ENCODE measurements around the gene MANF. TPM values are rescaled to one million over a fixed set of nuclear protein-coding genes. Genes with fewer than 3 reads are reported as not detected.

Gene MANF
- total RNA-seq, 1 donor from 2014 or later, result 125 TPM

GRCh38 chr3:51388286-51389029 is 3.4 kb downstream of the MANF start:
- no peak overlapping the region for H3K4me3 Mint-ChIP-seq (ENCODE audit: unreplicated experiment)
- H3K4me1 Mint-ChIP-seq (ENCODE audit: low read depth, unreplicated experiment), result peaks cover 29% of the 10 kb centered on the region
- no peak overlapping the region for H2AFZ ChIP-seq (ENCODE audit: low read depth, low read length)
- H3K9me3 Mint-ChIP-seq (ENCODE audit: unreplicated experiment), result peaks cover 6% of the 10 kb centered on the region
- peak overlapping the region; percentile 8 for H3K4me3 ChIP-seq (ENCODE audit: insufficient read depth, low read depth, low read length)
- TF ChIP-seq CTCF (IDR thresholded peaks at IDR 0.05; ENCODE audit: insufficient read depth, low read depth, low read length) (peak; percentile 26), EZH2 (IDR thresholded peaks at IDR 0.05; ENCODE audit: insufficient read depth, low read length) (no peak)
- H3K79me2 ChIP-seq (ENCODE audit: insufficient read depth, low read length), result peaks cover 82% of the 10 kb centered on the region
- peaks cover 15% of the 10 kb centered on the region for H3K36me3 Mint-ChIP-seq (ENCODE audit: low read depth, unreplicated experiment)
- no peak overlapping the region for H3K27ac ChIP-seq (ENCODE audit: low read depth, low read length)
- peak overlapping the region; percentile 38 for H3K9ac ChIP-seq (ENCODE audit: low read length)
- H3K4me2 ChIP-seq (ENCODE audit: low read length), result peak overlapping the region; percentile 90
- DNase-seq (ENCODE audit: low read depth) (no peak), FAIRE-seq (no peak)
- no peaks in the 10 kb centered on the region for H3K27me3 ChIP-seq (ENCODE audit: insufficient read depth, low read length)
- H3K9me3 ChIP-seq (ENCODE audit: insufficient read depth, low read depth, low read length), result peaks cover 3% of the 10 kb centered on the region
- H3K4me1 ChIP-seq (ENCODE audit: insufficient read depth, low read length), result peaks cover 43% of the 10 kb centered on the region
- H4K20me1 ChIP-seq (ENCODE audit: insufficient read depth, low read length), result peaks cover 64% of the 10 kb centered on the region
- no peak overlapping the region for H3K27ac Mint-ChIP-seq (ENCODE audit: unreplicated experiment)
- peaks cover 23% of the 10 kb centered on the region for H3K36me3 ChIP-seq (ENCODE audit: insufficient read depth, low read length)
- H3K27me3 Mint-ChIP-seq (ENCODE audit: low read depth, unreplicated experiment), result no peaks in the 10 kb centered on the region

GRCh38 chr3:51389423-51390183 is 4.5 kb downstream of the MANF start:
- DNase-seq (ENCODE audit: low read depth), result peak; percentile 20
- peak overlapping the region; percentile 82 for H3K4me2 ChIP-seq (ENCODE audit: low read length)
- peaks cover 30% of the 10 kb centered on the region for H3K4me1 Mint-ChIP-seq (ENCODE audit: low read depth, unreplicated experiment)
- H3K4me3 ChIP-seq (ENCODE audit: insufficient read depth, low read depth, low read length), result no peak overlapping the region
- H3K27me3 Mint-ChIP-seq (ENCODE audit: low read depth, unreplicated experiment), result no peaks in the 10 kb centered on the region
- peaks cover 75% of the 10 kb centered on the region for H4K20me1 ChIP-seq (ENCODE audit: insufficient read depth, low read length)
- peaks cover 82% of the 10 kb centered on the region for H3K79me2 ChIP-seq (ENCODE audit: insufficient read depth, low read length)
- no peak overlapping the region for H3K9ac ChIP-seq (ENCODE audit: low read length)
- H2AFZ ChIP-seq (ENCODE audit: low read depth, low read length), result no peak overlapping the region
- peaks cover 3% of the 10 kb centered on the region for H3K9me3 ChIP-seq (ENCODE audit: insufficient read depth, low read depth, low read length)
- no peaks in the 10 kb centered on the region for H3K27me3 ChIP-seq (ENCODE audit: insufficient read depth, low read length)
- peaks cover 28% of the 10 kb centered on the region for H3K36me3 ChIP-seq (ENCODE audit: insufficient read depth, low read length)
- H3K4me1 ChIP-seq (ENCODE audit: insufficient read depth, low read length), result peaks cover 49% of the 10 kb centered on the region
- TF ChIP-seq CTCF (IDR thresholded peaks at IDR 0.05; ENCODE audit: insufficient read depth, low read depth, low read length) (peak; percentile 61), EZH2 (IDR thresholded peaks at IDR 0.05; ENCODE audit: insufficient read depth, low read length) (no peak)
- peaks cover 6% of the 10 kb centered on the region for H3K9me3 Mint-ChIP-seq (ENCODE audit: unreplicated experiment)
- H3K4me3 Mint-ChIP-seq (ENCODE audit: unreplicated experiment), result no peak overlapping the region
- peak overlapping the region; percentile 62 for H3K27ac Mint-ChIP-seq (ENCODE audit: unreplicated experiment)
- H3K27ac ChIP-seq (ENCODE audit: low read depth, low read length), result no peak overlapping the region
- peaks cover 24% of the 10 kb centered on the region for H3K36me3 Mint-ChIP-seq (ENCODE audit: low read depth, unreplicated experiment)
- FAIRE-seq, result no peak

All from astrocyte (in vitro differentiated cells and primary cell).